Common myeloid progenitor, CD34-positive (primary cell): Measurements from ENCODE around the gene MFRP.

Source experiments
- CTCF ChIA-PET: fragments of 350-600 bp; sonication (Branson Sonifier 250); formaldehyde crosslinking; loops from one replicate; lab custom pipeline; 2021; ENCODE audit warnings: antibody characterized with exemption; lab: Charles Lee
- POLR2A ChIA-PET: fragments of 350-600 bp; sonication (Branson Sonifier 250); formaldehyde crosslinking; loops from one replicate; lab custom pipeline; 2021; ENCODE audit warnings: antibody characterized with exemption; lab: Charles Lee
- DNase-seq, 3 donors: peaks; one replicate each; pipeline versions ENCODE4 v3.0.0 to v3.0.0-alpha.2; 2013
- H3K27ac ChIP-seq, 2 experiments: 1 replicate in 1 of 2; 2 replicates in 1 of 2; pipeline ENCODE4 v1.7.0; 2013; ENCODE audit warnings: inconsistent platforms in 2 of 2, low read length in 2 of 2, mild to moderate bottlenecking in 2 of 2, low read depth in 1 of 2, moderate library complexity in 1 of 2; ENCODE audit not compliant: severe bottlenecking in 2 of 2, insufficient read depth in 1 of 2, poor library complexity in 1 of 2
- H3K27me3 ChIP-seq, 5 experiments: replicated peaks in 2 of 5; 1 replicate in 3 of 5; 2 replicates in 2 of 5; pipeline versions ENCODE4 v1.6.1 to v1.7.0; 2013; ENCODE audit warnings: low read length in 4 of 5, mild to moderate bottlenecking in 2 of 5, moderate library complexity in 2 of 5, inconsistent platforms in 1 of 5; ENCODE audit not compliant: insufficient read depth in 5 of 5, control insufficient read depth in 4 of 5
- H3K36me3 ChIP-seq, 4 experiments: 1 replicate in 2 of 4; 2 replicates in 2 of 4; pipeline versions ENCODE4 v1.6.1 to v1.7.0; 2013; ENCODE audit warnings: low read length in 3 of 4, control low read depth in 1 of 4, mild to moderate bottlenecking in 1 of 4; ENCODE audit not compliant: control insufficient read depth in 4 of 4, insufficient read depth in 4 of 4
- H3K4me1 ChIP-seq, 4 experiments: 1 replicate in 3 of 4; 2 replicates in 1 of 4; pipeline versions ENCODE4 v1.6.1 to v1.7.1; 2013; ENCODE audit warnings: low read length in 3 of 4, mild to moderate bottlenecking in 3 of 4, control low read depth in 1 of 4, inconsistent platforms in 1 of 4, moderate library complexity in 1 of 4; ENCODE audit not compliant: control insufficient read depth in 4 of 4, insufficient read depth in 4 of 4; ENCODE audit errors: control extremely low read depth in 1 of 4
- H3K4me3 ChIP-seq, 7 experiments: 1 replicate in 4 of 7; 2 replicates in 3 of 7; pipeline versions ENCODE4 v1.5.1 to v1.7.0; 2013; ENCODE audit warnings: mild to moderate bottlenecking in 7 of 7, low read length in 6 of 7, moderate library complexity in 6 of 7, inconsistent platforms in 2 of 7, low read depth in 2 of 7, control low read depth in 1 of 7; ENCODE audit not compliant: insufficient read depth in 4 of 7, control insufficient read depth in 1 of 7; ENCODE audit errors: extremely low read depth in 1 of 7
- H3K9me3 ChIP-seq, 5 experiments: 1 replicate in 4 of 5; 2 replicates in 1 of 5; pipeline versions ENCODE4 v1.6.1 to v1.7.1; 2013; ENCODE audit warnings: low read length in 4 of 5, mild to moderate bottlenecking in 2 of 5, inconsistent platforms in 1 of 5, low read depth in 1 of 5, moderate library complexity in 1 of 5; ENCODE audit not compliant: control insufficient read depth in 4 of 5, insufficient read depth in 2 of 5; ENCODE audit errors: control extremely low read depth in 1 of 5
- WGBS: methylation state at CpG from one replicate; pipeline ENCODE4 v1.1.5; 2013; ENCODE audit not compliant: insufficient coverage; 5-methylcytosine and 5-hydroxymethylcytosine counted together

MFRP gene

GRCh38 chr11:119332111-119332765, 14.3 kb downstream of the MFRP start:
- DNase-seq: no peak
- Histone ChIP-seq H3K27ac (no peak overlapping the region), H3K27me3 (peaks cover 0 to 2% (median 0%) of the 10 kb centered on the region in 5 experiments), H3K36me3 (peaks cover 4 to 14% (median 9%) of the 10 kb centered on the region in 4 experiments), H3K4me3 (no peak overlapping the region), H3K4me1 (peaks cover 0 to 20% (median 15%) of the 10 kb centered on the region in 4 experiments), H3K9me3 (no peaks in the 10 kb centered on the region)
- ChIA-PET POLR2A (no interaction called here), CTCF (interaction anchor here (0.9 to 1.7 kb wide), 3 partner anchors 9 to 18 kb away, joined by 3 to 8 read pairs (median 3); no protein-coding TSS in a partner anchor)
- 79% methylated on average over 1 of the region's 4 CpGs for WGBS

- Histone ChIP-seq H3K4me1 (peaks cover 0 to 12% (median 10%) of the 10 kb centered on the region in 4 experiments), H3K27me3 (peaks cover 0 to 2% (median 0%) of the 10 kb centered on the region in 5 experiments), H3K9me3 (no peaks in the 10 kb centered on the region), H3K27ac (no peak overlapping the region), H3K4me3 (no peak overlapping the region), H3K36me3 (no peaks in the 10 kb centered on the region)
- WGBS: 30% methylated on average over 1 of the region's 1 CpG
- POLR2A ChIA-PET: no interaction called here
- no peak for DNase-seq
- CTCF ChIA-PET: interaction anchor here (1.7 kb wide), 1 partner anchor 9 kb away, joined by 6 read pairs; no protein-coding TSS in a partner anchor
These were observed 16.3 kb downstream of the MFRP start for GRCh38 chr11:119330237-119330636.

GRCh38 chr11:119329320-119329719, 17.2 kb downstream of the MFRP start:
- Histone ChIP-seq H3K27me3 (peaks cover 0 to 2% (median 0%) of the 10 kb centered on the region in 5 experiments), H3K4me3 (no peak overlapping the region), H3K36me3 (no peaks in the 10 kb centered on the region), H3K4me1 (peaks cover 0 to 6% (median 4%) of the 10 kb centered on the region in 4 experiments), H3K27ac (no peak overlapping the region), H3K9me3 (no peaks in the 10 kb centered on the region)
- POLR2A ChIA-PET: no interaction called here
- CTCF ChIA-PET: no interaction called here
- WGBS: no CpG with 5 or more reads among the region's 2 CpGs
- no peak for DNase-seq

- Histone ChIP-seq H3K36me3 (no peaks in the 10 kb centered on the region), H3K4me3 (no peak overlapping the region), H3K9me3 (no peaks in the 10 kb centered on the region), H3K27ac (no peak overlapping the region), H3K4me1 (peaks cover 0 to 19% (median 17%) of the 10 kb centered on the region in 4 experiments), H3K27me3 (peaks cover 0 to 15% (median 5%) of the 10 kb centered on the region in 5 experiments)
- no peak for DNase-seq
- POLR2A ChIA-PET: no interaction called here
- CTCF ChIA-PET: interaction anchor here (0.8 to 4.6 kb wide), 18 partner anchors 8 to 233 kb away, joined by 3 to 90 read pairs (median 6); partner anchors contain the start of genes C1QTNF5 and RNF26
- WGBS: 94% methylated on average over 2 of the region's 4 CpGs
These were observed 22.3 kb downstream of the MFRP start for GRCh38 chr11:119324189-119324588.

- no peak overlapping the region for H3K4me3 ChIP-seq
- H3K9me3 ChIP-seq: no peaks in the 10 kb centered on the region
- 8% methylated on average over 4 of the region's 8 CpGs for WGBS
- peaks cover 0 to 19% (median 17%) of the 10 kb centered on the region in 4 experiments for H3K4me1 ChIP-seq
- peak; percentile 60 to 78 (median 72) for DNase-seq
- CTCF ChIA-PET: interaction anchor here (0.6 to 4.6 kb wide), 27 partner anchors 8 to 256 kb away, joined by 3 to 90 read pairs (median 5); partner anchors contain the start of genes C1QTNF5, MFRP, RNF26 and VPS11
- no peaks in the 10 kb centered on the region for H3K36me3 ChIP-seq
- POLR2A ChIA-PET: no interaction called here
- H3K27me3 ChIP-seq: peaks cover 0 to 21% (median 8%) of the 10 kb centered on the region in 5 experiments
- no peak overlapping the region for H3K27ac ChIP-seq
These were observed 22.9 kb downstream of the MFRP start for GRCh38 chr11:119323532-119324033.

- no peak for DNase-seq
- Histone ChIP-seq H3K4me3 (no peak overlapping the region), H3K4me1 (peaks cover 0 to 19% (median 17%) of the 10 kb centered on the region in 4 experiments), H3K27ac (no peak overlapping the region), H3K36me3 (no peaks in the 10 kb centered on the region), H3K27me3 (peaks cover 0 to 26% (median 13%) of the 10 kb centered on the region in 5 experiments), H3K9me3 (no peaks in the 10 kb centered on the region)
- ChIA-PET CTCF (interaction anchor here (0.6 to 4.6 kb wide), 26 partner anchors 8 to 255 kb away, joined by 3 to 90 read pairs (median 4); partner anchors contain the start of genes C1QTNF5, CBL, MFRP and RNF26), POLR2A (no interaction called here)
- 81% methylated on average over 6 of the region's 20 CpGs for WGBS
These were observed 23.5 kb downstream of the MFRP start for GRCh38 chr11:119322921-119323531.
